ENCODE data around the gene PPP2CA. TPM values are rescaled to one million over a fixed set of nuclear protein-coding genes. Genes with fewer than 3 reads are reported as not detected.

PPP2CA gene
- total and polyA plus RNA-seq, 9 of the 15 experiments (the other 6 are each of a cell fraction or from before 2014, with no cell fraction given) = 23.0 to 257 (median 109) TPM

DNA sequence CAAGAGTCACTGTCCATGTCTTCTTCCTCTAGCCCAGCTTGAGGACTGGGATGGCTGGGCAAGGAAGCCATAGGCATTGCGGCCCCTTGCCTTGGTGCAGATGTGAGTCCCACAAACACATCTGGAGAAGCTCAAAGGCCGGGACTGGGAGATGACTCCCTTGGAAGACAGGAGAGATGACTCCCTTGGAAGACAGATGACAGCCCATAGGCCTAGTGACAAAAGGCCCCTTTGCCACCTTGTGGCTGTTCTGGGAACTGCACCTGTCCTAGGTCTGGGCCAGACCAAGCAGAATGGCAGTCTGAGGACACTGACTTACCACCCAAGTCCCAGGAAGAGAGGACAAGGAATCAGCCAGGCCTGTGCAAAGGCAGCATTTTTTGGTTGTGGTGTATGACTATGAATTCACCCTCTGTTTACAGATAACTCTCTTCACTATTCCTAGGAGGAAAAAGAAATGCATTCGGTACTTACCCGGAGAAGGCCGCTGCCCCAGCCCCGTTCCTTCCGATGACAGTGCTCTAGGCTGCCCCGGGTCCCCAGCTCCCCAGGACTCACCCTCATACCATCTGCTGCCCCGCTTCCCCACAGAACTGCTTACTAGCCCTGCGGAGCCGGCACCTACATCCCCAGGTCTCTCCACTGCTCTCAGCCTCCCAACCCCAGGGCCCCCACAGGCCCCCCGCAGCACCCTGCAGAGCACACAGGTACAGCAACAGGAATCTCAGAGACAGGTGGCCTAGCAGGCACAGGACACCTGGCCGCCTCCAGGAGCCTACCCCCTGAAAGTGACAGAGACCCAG, 79.9 kb downstream of the PPP2CA start (continued):
- TF ChIP-seq, protein P1, sequence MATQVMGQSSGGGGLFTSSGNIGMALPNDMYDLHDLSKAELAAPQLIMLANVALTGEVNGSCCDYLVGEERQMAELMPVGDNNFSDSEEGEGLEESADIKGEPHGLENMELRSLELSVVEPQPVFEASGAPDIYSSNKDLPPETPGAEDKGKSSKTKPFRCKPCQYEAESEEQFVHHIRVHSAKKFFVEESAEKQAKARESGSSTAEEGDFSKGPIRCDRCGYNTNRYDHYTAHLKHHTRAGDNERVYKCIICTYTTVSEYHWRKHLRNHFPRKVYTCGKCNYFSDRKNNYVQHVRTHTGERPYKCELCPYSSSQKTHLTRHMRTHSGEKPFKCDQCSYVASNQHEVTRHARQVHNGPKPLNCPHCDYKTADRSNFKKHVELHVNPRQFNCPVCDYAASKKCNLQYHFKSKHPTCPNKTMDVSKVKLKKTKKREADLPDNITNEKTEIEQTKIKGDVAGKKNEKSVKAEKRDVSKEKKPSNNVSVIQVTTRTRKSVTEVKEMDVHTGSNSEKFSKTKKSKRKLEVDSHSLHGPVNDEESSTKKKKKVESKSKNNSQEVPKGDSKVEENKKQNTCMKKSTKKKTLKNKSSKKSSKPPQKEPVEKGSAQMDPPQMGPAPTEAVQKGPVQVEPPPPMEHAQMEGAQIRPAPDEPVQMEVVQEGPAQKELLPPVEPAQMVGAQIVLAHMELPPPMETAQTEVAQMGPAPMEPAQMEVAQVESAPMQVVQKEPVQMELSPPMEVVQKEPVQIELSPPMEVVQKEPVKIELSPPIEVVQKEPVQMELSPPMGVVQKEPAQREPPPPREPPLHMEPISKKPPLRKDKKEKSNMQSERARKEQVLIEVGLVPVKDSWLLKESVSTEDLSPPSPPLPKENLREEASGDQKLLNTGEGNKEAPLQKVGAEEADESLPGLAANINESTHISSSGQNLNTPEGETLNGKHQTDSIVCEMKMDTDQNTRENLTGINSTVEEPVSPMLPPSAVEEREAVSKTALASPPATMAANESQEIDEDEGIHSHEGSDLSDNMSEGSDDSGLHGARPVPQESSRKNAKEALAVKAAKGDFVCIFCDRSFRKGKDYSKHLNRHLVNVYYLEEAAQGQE (IDR thresholded peaks at IDR 0.05; ENCODE audit: borderline replicate concordance) = peak; percentile 61
- TF ChIP-seq, protein P1 (CRISPR knock-in tag; IDR thresholded peaks at IDR 0.05; ENCODE audit: low read depth) = no peak
- TF ChIP-seq RB1 (IDR thresholded peaks at IDR 0.05; ENCODE audit: low read depth) = no peak
- peak; percentile 35; the same call in 1 of the 2 replicates for TF ChIP-seq POLR2G (IDR thresholded peaks at IDR 0.05; ENCODE audit: low read depth, low read length)
- TF ChIP-seq, protein P2, sequence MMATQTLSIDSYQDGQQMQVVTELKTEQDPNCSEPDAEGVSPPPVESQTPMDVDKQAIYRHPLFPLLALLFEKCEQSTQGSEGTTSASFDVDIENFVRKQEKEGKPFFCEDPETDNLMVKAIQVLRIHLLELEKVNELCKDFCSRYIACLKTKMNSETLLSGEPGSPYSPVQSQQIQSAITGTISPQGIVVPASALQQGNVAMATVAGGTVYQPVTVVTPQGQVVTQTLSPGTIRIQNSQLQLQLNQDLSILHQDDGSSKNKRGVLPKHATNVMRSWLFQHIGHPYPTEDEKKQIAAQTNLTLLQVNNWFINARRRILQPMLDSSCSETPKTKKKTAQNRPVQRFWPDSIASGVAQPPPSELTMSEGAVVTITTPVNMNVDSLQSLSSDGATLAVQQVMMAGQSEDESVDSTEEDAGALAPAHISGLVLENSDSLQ (IDR thresholded peaks at IDR 0.05) = peak; percentile 27; the same call in 1 of the 2 replicates
- TF ChIP-seq TBP (optimal IDR thresholded peaks at IDR 0.05; ENCODE audit: low read depth, low read length) = no peak
- TF ChIP-seq CREM (IDR thresholded peaks at IDR 0.05; ENCODE audit: low read depth) = peak; percentile 45
- no peak for TF ChIP-seq SIRT6 (IDR thresholded peaks at IDR 0.05; ENCODE audit: low read depth, low read length)
- TF ChIP-seq ADNP (tag; IDR thresholded peaks at IDR 0.05) = no peak
- no peak for TF ChIP-seq KAT7 (CRISPR knock-in tag; IDR thresholded peaks at IDR 0.05; ENCODE audit: borderline replicate concordance)
- peak; percentile 30; the same call in 1 of the 2 replicates for TF ChIP-seq JUND (IDR thresholded peaks at IDR 0.05; ENCODE audit: borderline replicate concordance, low read depth, low read length)
- no peak for TF ChIP-seq JUND (tag; IDR thresholded peaks at IDR 0.05; ENCODE audit: borderline replicate concordance, low read depth, low read length)

Measured in K562 (cell line).